ENCODE data around the gene BSN. TPM values are rescaled to one million over a fixed set of nuclear protein-coding genes. Genes with fewer than 3 reads are reported as not detected.

BSN gene
- total RNA-seq, 4 donors from 2014 or later, result under 0.01 to 0.38 (median 0.16) TPM; not detected in 1

DNA sequence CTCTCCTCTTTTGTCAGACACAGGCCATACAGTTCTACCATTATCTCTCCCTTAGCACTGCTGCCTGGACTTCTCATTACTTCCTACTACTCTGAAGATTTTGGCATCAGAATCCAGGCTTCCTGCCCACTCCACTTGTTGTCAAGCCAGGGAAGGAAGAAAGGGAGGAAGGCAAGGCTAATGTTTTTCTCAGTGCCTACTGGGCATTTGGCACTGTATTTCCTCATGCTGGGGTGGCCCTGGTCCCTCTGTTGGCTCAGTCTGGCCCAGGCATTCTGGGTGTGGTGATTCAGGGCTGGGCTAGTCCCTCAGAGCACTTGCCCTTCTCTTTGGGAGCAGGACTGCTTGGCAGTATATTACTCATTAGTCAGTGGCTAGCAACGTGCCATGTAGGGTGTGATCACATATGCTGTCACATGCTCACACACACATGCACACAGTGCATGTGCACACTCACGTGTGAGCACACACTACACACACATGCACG lies 52.9 kb downstream of the BSN start:
- TF ChIP-seq, protein P1, sequence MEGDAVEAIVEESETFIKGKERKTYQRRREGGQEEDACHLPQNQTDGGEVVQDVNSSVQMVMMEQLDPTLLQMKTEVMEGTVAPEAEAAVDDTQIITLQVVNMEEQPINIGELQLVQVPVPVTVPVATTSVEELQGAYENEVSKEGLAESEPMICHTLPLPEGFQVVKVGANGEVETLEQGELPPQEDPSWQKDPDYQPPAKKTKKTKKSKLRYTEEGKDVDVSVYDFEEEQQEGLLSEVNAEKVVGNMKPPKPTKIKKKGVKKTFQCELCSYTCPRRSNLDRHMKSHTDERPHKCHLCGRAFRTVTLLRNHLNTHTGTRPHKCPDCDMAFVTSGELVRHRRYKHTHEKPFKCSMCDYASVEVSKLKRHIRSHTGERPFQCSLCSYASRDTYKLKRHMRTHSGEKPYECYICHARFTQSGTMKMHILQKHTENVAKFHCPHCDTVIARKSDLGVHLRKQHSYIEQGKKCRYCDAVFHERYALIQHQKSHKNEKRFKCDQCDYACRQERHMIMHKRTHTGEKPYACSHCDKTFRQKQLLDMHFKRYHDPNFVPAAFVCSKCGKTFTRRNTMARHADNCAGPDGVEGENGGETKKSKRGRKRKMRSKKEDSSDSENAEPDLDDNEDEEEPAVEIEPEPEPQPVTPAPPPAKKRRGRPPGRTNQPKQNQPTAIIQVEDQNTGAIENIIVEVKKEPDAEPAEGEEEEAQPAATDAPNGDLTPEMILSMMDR (IDR thresholded peaks at IDR 0.05; ENCODE audit: low read depth), result no peak

DNA sequence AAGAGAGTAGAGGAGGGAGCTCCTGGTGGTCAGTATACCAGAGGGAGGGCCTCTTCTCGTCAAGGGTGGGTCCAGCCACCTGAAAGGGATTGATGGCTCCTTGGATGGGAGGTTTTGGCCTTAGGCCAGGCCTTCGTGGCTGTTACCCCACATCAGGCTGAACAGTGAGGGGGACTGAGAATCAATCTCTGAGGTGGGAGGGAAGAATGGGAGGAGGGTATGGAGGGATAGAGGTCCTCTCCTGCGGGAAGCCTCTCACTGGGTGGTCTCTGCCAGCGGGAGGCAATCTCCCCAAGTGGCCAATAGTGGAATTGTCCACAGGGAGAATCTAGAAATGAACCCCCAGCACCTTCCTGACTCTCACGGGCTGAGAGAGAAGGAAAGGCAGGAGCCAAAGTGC lies 53.5 kb downstream of the BSN start:
- TF ChIP-seq, protein P1 (IDR thresholded peaks at IDR 0.05; ENCODE audit: low read depth), result no peak

DNA sequence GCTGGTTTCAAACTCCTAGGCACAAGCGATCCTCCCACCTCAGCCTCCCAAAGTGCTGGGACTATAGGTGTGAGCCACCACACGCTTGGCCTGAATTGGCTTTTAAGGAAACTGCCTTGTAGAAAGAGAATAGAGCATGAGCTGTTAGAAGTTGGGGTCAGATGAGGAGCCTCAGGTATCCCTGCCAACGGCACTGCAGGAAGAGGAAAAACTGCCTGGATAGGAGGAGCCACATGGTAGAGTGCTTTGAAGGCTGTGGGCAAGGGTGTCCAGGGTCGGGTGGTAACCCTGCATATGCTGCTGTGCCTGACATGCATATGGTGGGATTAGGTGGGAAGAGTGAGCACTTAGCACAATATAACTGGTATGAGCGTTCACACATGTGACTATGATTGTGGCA lies 55.0 kb downstream of the BSN start:
- TF ChIP-seq, protein P1 (IDR thresholded peaks at IDR 0.05; ENCODE audit: low read depth), result no peak

DNA sequence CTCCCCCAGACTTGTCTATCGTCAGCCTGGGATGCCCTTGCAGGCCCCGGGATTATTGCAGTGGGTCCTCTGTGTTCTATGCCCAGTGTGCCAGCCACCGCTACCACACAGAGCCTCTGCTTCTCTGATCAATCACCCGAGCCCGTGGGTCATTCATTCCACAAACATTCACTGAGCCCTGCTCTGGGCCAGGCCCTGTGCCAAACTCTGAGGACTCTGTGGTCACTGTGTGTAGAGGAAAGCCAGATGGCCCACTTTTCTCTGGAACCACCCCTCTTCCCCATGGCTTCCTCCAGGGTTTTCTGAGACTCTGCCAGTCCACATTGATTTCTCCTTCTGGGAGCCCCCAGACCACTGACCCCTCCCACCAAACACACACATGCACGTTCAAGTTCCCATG lies 55.5 kb downstream of the BSN start:
- TF ChIP-seq, protein P1 (IDR thresholded peaks at IDR 0.05; ENCODE audit: low read depth), result no peak

DNA sequence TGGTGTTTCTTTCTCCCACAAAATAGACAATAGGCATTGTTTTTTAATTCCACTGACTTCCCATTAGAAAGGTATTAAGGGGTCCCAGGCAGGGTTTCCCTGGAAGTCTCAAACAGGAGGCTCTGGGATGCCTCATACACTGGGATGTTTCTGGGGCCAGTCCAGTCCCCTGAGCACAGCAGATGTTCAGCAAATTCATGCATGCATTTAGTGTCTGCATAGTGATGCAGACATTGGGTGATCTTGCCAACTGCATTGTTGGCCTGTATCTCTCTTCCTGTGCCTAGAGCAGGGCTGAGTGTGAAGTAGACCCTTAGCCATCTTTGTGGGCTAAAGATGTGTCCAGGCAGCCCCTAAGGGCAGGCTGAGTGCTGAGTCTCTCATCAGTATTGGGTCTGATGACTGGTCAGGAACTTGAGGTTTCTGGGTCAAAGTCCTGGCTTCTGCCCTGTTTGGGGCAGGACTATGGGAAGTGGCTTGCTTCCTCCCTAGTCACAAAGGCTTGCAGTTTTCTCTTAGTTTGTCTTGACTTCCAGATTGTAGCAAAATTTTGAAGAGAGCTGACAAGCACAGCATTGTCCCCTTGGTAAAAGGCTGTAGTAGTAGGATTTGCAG lies 56.5 kb downstream of the BSN start:
- TF ChIP-seq, protein P1 (IDR thresholded peaks at IDR 0.05; ENCODE audit: low read depth), result no peak

DNA sequence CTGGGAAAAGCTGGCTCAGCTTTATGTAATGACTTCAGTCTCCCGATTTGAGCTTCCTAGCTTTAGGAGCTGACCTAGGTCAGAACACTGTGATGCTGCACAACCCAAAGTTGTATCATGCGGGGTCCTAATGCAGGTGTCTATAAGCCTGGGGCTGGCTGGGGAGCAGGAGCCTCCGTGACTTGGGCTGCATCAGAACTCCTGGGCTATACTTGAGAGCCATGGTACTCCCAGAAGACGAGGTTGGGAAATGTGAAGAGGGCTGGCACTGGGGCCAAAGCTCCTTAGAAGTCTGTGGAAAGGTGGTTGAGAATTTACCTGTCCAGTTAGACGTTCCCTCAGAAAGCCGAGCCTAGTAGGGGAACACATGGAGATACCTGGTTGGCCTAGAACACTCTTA lies 57.0 kb downstream of the BSN start:
- TF ChIP-seq, protein P1 (IDR thresholded peaks at IDR 0.05; ENCODE audit: low read depth), result no peak

DNA sequence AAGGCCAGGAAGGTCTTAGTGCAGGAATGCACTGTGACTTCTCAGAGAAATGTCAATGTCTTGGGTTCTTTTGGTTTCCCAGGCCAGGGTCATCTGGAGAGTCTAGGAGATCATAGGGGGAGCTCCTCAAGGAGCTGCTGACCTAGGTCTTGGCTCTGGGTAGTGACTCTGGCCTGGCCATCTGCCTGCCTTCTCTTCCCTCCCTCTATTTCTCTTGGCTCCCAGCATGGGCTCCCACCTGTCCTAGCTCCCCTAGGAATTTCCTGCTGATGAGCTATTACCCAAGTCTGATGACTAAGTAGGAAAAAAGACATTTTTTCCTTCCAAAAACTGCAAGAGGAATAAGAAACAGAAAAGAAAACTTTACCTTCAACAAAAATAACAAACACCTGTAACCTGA lies 57.4 kb downstream of the BSN start:
- TF ChIP-seq, protein P1 (IDR thresholded peaks at IDR 0.05; ENCODE audit: low read depth), result no peak

Data from subcutaneous adipose tissue (tissue), 4 donors.